Colonic mucosa (tissue), 4 donors: ENCODE measurements around the gene FXYD1. TPM values are rescaled to one million over a fixed set of nuclear protein-coding genes. Genes with fewer than 3 reads are reported as not detected.

Experiments
- DNase-seq: peaks from one replicate; pipeline ENCODE4 v3.0.0-alpha.2; 2020
- H3K27ac ChIP-seq: fragments of 200-600 bp; one replicate; pipeline ENCODE4 v1.8.0; 2021
- H3K27me3 ChIP-seq: fragments of 200-600 bp; one replicate; pipeline ENCODE4 v1.8.0; 2021
- H3K36me3 ChIP-seq: fragments of 200-600 bp; one replicate; pipeline ENCODE4 v1.8.0; 2021
- H3K4me1 ChIP-seq: fragments of 200-600 bp; one replicate; pipeline ENCODE4 v1.8.0; 2021; ENCODE audit warnings: mild to moderate bottlenecking
- H3K4me3 ChIP-seq: fragments of 200-600 bp; one replicate; pipeline ENCODE4 v1.8.0; 2021
- H3K9ac ChIP-seq, 2 donors: one replicate each; pipeline ENCODE4 v1.7.0; 2013; ENCODE audit warnings: control low read depth in 2 of 2, low read depth in 2 of 2, low read length in 2 of 2
- H3K9me3 ChIP-seq: fragments of 200-600 bp; one replicate; pipeline ENCODE4 v1.8.0; 2021
- CTCF ChIP-seq: fragments of 200-600 bp; IDR thresholded peaks from one replicate; pipeline ENCODE4 v1.8.0; 2022; ENCODE audit warnings: antibody characterized with exemption, mild to moderate bottlenecking
- intact Hi-C: fragments of 100-400 bp; cut with DNase I; formaldehyde crosslinking; loops from one replicate; pipeline ENCODE4 v1.14.1; 2022
- total RNA-seq, 2 donors: library from RNA; stranded (reverse); fragmentation: NEBNext Ultra II Directional in 1 of 2; extraction: Animal tissue kit (Norgen Biotek cat#: 25700) in 1 of 2; gene quantifications; one replicate each; pipeline ENCODE4 v1.2.1, GENCODE V29; 2021
- donor health status: healthy.
- donor health status: DM: no; HTN: no; CAD: no.
- donor health status: DM: no; HTN: no; CAD: no.

The FXYD1 gene
- total RNA-seq, 2 donors from 2014 or later, result 8.8 to 15.1 TPM

GRCh38 chr19:35154525-35155406 is 16.1 kb downstream of the FXYD1 start, which contains the start of gene FXYD5:
Gene FXYD5, plus strand, starts transcription at chr19:35154735. Its CDS starts 816 bp downstream, at chr19:35155551.
- TF ChIP-seq CTCF, result no peak
- peak; percentile 72 for DNase-seq
- H3K4me3 ChIP-seq, result peak within 1 kb of the TSS; percentile 57
- no peaks in the 10 kb centered on the region for H3K36me3 ChIP-seq
- intact Hi-C loops, result no loop called here
- H3K9ac ChIP-seq, result peak within 1 kb of the TSS; percentile 48 to 74
- H3K4me1 ChIP-seq, result no peaks in the 10 kb centered on the region
- no peaks in the 10 kb centered on the region for H3K9me3 ChIP-seq
- peak within 1 kb of the TSS; percentile 53 for H3K27ac ChIP-seq
- H3K27me3 ChIP-seq, result peaks cover 13% of the 10 kb centered on the region

DNA sequence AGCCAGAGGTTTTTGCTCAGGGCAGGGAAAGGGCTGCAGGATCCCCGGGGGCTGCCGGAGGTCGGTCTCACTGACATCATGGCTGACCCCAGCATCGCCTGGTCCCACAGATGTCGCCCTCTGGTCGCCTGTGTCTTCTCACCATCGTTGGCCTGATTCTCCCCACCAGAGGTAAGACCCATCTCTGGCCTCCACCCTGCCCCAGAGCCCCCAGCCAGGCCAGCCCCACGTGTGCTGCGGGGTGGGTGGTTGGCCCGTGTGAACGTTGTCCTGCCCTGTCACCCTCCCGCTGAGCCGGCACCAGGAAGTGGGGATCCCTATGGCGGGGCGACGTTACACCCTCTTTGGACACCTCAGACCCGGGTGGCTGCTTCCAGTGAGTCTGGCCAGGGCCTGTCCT is 16.8 kb downstream of the FXYD1 start:
- peaks cover 13% of the 10 kb centered on the region for H3K27me3 ChIP-seq
- intact Hi-C loops, result no loop called here
- no peaks in the 10 kb centered on the region for H3K36me3 ChIP-seq
- H3K9me3 ChIP-seq, result no peaks in the 10 kb centered on the region
- peak overlapping the region; percentile 48 to 74 for H3K9ac ChIP-seq
- H3K4me3 ChIP-seq, result peak overlapping the region; percentile 57
- TF ChIP-seq CTCF, result no peak
- no peak for DNase-seq
- peak overlapping the region; percentile 53 for H3K27ac ChIP-seq
- no peaks in the 10 kb centered on the region for H3K4me1 ChIP-seq

DNA sequence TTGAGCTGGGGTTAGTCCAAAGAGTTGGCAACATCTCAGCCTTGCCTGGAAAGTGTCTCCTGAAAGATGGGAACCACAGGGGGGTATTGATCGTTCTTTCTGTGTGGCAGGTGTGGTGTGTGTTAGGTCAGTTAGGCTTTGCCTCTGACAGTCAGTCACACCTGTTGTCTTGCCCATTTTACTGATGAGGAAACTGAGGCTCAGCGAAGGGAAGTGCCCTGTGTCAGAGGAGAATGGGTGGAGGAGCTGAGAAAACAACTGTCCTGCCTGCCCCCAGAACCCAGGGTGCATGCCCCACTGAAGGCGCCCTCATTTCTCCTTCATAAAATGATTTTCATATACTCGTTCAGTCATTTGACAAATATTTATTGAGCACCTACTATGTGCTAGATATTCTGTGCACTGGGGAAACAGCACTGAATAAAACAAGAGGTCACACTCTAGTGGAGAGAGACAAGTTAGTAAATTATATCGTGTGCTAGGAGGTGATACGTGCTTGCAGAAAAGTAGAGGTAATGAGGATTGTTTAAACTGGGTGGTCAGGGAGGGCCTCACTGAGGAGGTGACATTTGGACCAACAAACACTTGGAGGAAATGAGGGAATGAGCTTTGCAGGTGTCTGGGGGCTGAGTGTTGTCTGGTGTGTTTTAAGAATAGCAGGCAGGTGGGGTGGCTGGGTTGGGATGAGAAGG is 17.5 kb downstream of the FXYD1 start:
- H3K27me3 ChIP-seq, result peaks cover 13% of the 10 kb centered on the region
- no peaks in the 10 kb centered on the region for H3K9me3 ChIP-seq
- H3K9ac ChIP-seq, result peak overlapping the region in 1 of 2 donors; percentile 74
- H3K4me3 ChIP-seq, result peak overlapping the region; percentile 57
- no peak for DNase-seq
- no peak overlapping the region for H3K27ac ChIP-seq
- H3K4me1 ChIP-seq, result no peaks in the 10 kb centered on the region
- TF ChIP-seq CTCF, result no peak
- H3K36me3 ChIP-seq, result no peaks in the 10 kb centered on the region
- intact Hi-C loops, result no loop called here

- Histone ChIP-seq H3K36me3 (no peaks in the 10 kb centered on the region), H3K4me3 (no peak overlapping the region), H3K9ac (no peak overlapping the region), H3K27ac (no peak overlapping the region), H3K27me3 (peaks cover 13% of the 10 kb centered on the region), H3K4me1 (no peaks in the 10 kb centered on the region), H3K9me3 (no peaks in the 10 kb centered on the region)
- intact Hi-C loops, result no loop called here
- no peak for DNase-seq
- no peak for TF ChIP-seq CTCF
Measured at GRCh38 chr19:35156673-35157014, 18.0 kb downstream of the FXYD1 start.

DNA sequence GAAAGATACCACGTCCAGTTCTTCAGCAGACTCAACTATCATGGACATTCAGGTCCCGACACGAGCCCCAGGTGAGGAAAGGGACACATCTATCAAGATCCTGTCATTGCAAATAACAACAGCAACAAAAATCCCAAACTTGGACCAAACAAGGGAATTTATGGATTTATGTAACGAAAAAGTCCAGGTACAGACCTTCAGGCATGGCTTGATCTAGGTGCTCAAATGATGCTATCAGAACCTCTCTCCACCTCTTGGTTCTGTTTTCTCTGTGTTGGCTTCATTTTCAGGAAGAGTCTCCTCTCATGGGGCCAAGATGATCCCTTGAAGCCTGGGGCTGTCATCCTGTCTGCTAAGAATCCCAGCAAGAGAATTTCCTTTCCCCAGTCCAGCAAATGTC is 18.8 kb downstream of the FXYD1 start:
- Histone ChIP-seq H3K27me3 (peaks cover 13% of the 10 kb centered on the region), H3K27ac (no peak overlapping the region), H3K9ac (no peak overlapping the region), H3K4me1 (no peaks in the 10 kb centered on the region), H3K36me3 (no peaks in the 10 kb centered on the region), H3K4me3 (no peak overlapping the region), H3K9me3 (no peaks in the 10 kb centered on the region)
- intact Hi-C loops, result no loop called here
- DNase-seq, result no peak
- no peak for TF ChIP-seq CTCF
